Osteoblast (primary cell): ENCODE measurements around the gene PSMB5. TPM values are rescaled to one million over a fixed set of nuclear protein-coding genes. Genes with fewer than 3 reads are reported as not detected.

Source experiments
- DNase-seq: peaks from one replicate; pipeline ENCODE4 v3.0.0; 2011; ENCODE audit warnings: low spot score, mixed read lengths; ENCODE audit not compliant: insufficient read length; ENCODE audit errors: missing footprints
- H2AFZ ChIP-seq: 2 replicates; pipeline ENCODE4 v1.6.0; 2011; ENCODE audit warnings: mild to moderate bottlenecking, low read length
- H3K27ac ChIP-seq: 2 replicates; pipeline ENCODE4 v1.5.1; 2011; ENCODE audit warnings: mild to moderate bottlenecking, low read depth, low read length, moderate library complexity
- H3K27me3 ChIP-seq: 2 replicates; pipeline ENCODE4 v1.6.0; 2012; ENCODE audit warnings: mild to moderate bottlenecking, control low read depth, inconsistent platforms, low read length, moderate library complexity; ENCODE audit not compliant: insufficient read depth
- H3K36me3 ChIP-seq: 2 replicates; pipeline ENCODE4 v1.5.1; 2011; ENCODE audit warnings: mild to moderate bottlenecking, low read length, control low read depth, moderate library complexity; ENCODE audit not compliant: insufficient read depth
- H3K4me1 ChIP-seq: 2 replicates; pipeline ENCODE4 v1.5.1; 2011; ENCODE audit warnings: mild to moderate bottlenecking, low read length, control low read depth, moderate library complexity; ENCODE audit not compliant: insufficient read depth
- H3K4me2 ChIP-seq: 2 replicates; pipeline ENCODE4 v1.6.0; 2011; ENCODE audit warnings: mild to moderate bottlenecking, low read length; ENCODE audit not compliant: insufficient read depth
- H3K4me3 ChIP-seq: fragments of 200-600 bp; sonication (generic); 3 replicates; pipeline ENCODE4 v1.5.1; 2012; ENCODE audit warnings: mild to moderate bottlenecking, low read length, inconsistent platforms; ENCODE audit not compliant: insufficient read depth
- H3K79me2 ChIP-seq: 2 replicates; pipeline ENCODE4 v1.6.0; 2012; ENCODE audit warnings: mild to moderate bottlenecking, low read length, control low read depth, inconsistent platforms; ENCODE audit not compliant: insufficient read depth
- H3K9me3 ChIP-seq: 2 replicates; pipeline ENCODE4 v1.5.1; 2011; ENCODE audit warnings: low read depth, low read length, control low read depth
- H4K20me1 ChIP-seq: 2 replicates; pipeline ENCODE4 v1.6.0; 2012; ENCODE audit warnings: mild to moderate bottlenecking, low read length, control low read depth; ENCODE audit not compliant: insufficient read depth
- total RNA-seq: library from RNA; depleted of rRNA; stranded (reverse); fragments of >200 nt; gene quantifications from 2 replicates; pipeline ENCODE4 v1.2.3, GENCODE V29; 2012
- TF ChIP-seq, protein P1 (sequence below): IDR thresholded peaks from 2 replicates; pipeline ENCODE4 v1.5.1; 2011; ENCODE audit warnings: mild to moderate bottlenecking, low read depth, low read length, moderate library complexity; ENCODE audit errors: extremely low read depth

Gene PSMB5
- total RNA-seq, 1 donor = 162 TPM

DNA sequence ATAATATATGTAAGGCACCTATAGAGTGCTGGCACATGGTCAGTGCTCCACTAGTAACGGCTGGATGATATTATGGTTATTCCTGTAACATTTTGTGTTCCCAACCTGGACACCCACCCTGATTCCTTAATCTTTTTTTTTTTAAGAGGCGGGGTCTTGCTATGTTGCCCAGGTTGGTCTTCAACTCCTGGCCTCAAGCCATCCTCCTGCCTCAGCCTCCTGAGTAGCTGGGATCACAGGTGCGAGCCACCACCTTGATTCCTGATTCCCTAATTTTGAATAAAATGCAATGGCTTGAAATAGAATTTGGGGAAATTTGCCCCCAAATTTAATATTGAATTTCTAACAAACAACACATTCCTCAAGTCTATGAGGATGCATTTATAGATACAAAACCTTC, 32.1 kb downstream of the PSMB5 start:
- Histone ChIP-seq H3K4me1 (peaks cover 18% of the 10 kb centered on the region), H2AFZ (no peak overlapping the region), H3K9me3 (no peaks in the 10 kb centered on the region), H3K36me3 (no peaks in the 10 kb centered on the region), H3K27ac (no peak overlapping the region), H3K4me3 (no peak overlapping the region), H4K20me1 (no peaks in the 10 kb centered on the region), H3K4me2 (no peak overlapping the region), H3K27me3 (no peaks in the 10 kb centered on the region), H3K79me2 (no peaks in the 10 kb centered on the region)
- TF ChIP-seq, protein P1, sequence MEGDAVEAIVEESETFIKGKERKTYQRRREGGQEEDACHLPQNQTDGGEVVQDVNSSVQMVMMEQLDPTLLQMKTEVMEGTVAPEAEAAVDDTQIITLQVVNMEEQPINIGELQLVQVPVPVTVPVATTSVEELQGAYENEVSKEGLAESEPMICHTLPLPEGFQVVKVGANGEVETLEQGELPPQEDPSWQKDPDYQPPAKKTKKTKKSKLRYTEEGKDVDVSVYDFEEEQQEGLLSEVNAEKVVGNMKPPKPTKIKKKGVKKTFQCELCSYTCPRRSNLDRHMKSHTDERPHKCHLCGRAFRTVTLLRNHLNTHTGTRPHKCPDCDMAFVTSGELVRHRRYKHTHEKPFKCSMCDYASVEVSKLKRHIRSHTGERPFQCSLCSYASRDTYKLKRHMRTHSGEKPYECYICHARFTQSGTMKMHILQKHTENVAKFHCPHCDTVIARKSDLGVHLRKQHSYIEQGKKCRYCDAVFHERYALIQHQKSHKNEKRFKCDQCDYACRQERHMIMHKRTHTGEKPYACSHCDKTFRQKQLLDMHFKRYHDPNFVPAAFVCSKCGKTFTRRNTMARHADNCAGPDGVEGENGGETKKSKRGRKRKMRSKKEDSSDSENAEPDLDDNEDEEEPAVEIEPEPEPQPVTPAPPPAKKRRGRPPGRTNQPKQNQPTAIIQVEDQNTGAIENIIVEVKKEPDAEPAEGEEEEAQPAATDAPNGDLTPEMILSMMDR = no peak
- DNase-seq = no peak

DNA sequence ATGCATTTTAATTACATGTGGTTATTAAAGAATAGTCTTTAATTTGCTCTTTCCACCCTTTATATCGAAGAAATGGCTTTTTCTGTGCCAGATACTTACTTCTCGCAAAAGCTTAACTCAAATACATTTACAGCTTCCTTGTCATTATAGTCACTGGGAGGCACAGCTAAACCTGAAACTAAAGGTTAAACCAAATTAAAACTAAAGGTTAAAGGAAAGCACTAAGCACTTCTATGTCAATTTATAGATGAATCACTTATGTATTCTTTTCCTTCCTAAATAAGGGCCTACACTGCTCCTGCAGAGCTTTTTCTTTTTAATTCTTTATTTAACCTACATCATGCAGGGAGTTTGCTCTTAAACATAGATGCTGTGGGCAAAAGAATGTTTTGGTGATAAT, 33.8 kb downstream of the PSMB5 start:
- H3K27me3 ChIP-seq = no peaks in the 10 kb centered on the region
- TF ChIP-seq, protein P1 = no peak
- no peak overlapping the region for H3K27ac ChIP-seq
- H3K4me2 ChIP-seq = no peak overlapping the region
- no peak overlapping the region for H3K4me3 ChIP-seq
- peaks cover 8% of the 10 kb centered on the region for H3K4me1 ChIP-seq
- H3K36me3 ChIP-seq = no peaks in the 10 kb centered on the region
- no peaks in the 10 kb centered on the region for H3K79me2 ChIP-seq
- H3K9me3 ChIP-seq = no peaks in the 10 kb centered on the region
- H4K20me1 ChIP-seq = no peaks in the 10 kb centered on the region
- DNase-seq = no peak
- H2AFZ ChIP-seq = no peak overlapping the region

DNA sequence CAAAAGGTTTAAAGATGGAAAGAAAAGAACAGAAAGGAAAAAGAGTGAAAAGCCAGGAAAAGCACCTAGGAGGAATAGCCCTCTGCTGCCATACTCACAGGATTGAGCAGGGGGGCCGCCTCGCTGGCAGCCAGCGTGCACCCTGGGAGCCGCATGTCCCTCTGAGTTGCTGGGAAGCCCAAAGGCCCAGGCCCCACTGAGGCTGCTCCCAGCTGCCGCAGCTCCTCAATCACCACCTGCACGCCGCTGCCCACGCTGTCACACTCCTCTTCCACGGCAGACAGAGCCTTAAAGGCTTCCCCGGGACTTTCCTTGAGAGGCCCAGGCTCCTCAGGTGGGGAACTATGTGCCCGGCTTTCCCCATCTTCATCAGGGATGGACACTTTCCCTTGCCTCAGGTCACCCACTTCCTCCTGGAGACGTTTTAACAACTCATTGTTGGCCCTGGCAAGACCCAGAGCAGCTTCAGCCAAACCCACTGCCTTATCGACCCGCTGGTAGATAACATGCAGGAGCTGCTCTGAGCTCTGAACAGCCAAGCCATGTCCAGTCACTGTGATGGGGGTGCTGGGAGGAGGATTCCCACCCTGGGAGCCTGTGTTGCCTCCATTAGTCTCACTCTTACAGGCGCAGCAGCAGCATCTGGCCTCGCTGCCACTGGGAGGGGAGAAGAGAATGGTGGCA, 36.2 kb downstream of the PSMB5 start:
- Histone ChIP-seq H2AFZ (no peak overlapping the region), H3K4me2 (no peak overlapping the region), H3K27me3 (no peaks in the 10 kb centered on the region), H3K4me3 (no peak overlapping the region), H3K4me1 (peaks cover 6% of the 10 kb centered on the region), H3K27ac (no peak overlapping the region), H3K79me2 (no peaks in the 10 kb centered on the region), H4K20me1 (no peaks in the 10 kb centered on the region), H3K9me3 (no peaks in the 10 kb centered on the region), H3K36me3 (no peaks in the 10 kb centered on the region)
- TF ChIP-seq, protein P1 = no peak
- no peak for DNase-seq

DNA sequence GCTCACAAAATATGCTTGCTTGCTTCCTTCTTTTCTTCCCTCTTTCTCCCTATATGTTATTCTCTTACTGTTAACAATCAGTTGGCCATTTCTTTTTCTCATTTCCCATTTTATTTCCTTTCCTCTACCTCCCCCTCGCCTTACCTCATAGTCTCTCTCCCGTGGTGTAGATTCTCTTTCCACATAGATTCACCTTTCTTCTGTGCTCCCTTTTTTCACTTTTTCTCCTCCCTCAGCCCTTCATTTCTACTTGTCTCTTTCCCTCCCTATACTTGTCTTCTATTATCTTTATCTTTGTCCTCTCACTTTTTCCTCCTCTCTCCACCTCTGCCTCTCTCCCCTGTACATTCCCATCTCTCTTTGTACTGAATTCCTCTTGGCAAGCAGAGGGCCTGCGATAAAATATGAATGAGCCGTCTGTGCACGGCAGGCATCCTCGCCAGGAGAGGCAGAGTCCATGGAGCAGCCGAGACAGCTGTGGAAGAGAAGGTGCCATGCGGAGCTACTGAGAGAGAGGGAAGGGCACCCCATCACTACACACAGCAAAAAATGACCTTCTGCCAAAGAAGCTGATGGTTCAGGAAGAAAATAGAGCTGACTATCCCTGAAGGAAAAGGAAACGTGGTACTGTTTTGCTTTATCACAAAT, 36.9 kb downstream of the PSMB5 start:
- Histone ChIP-seq H3K4me3 (no peak overlapping the region), H2AFZ (no peak overlapping the region), H3K4me1 (peaks cover 6% of the 10 kb centered on the region), H4K20me1 (no peaks in the 10 kb centered on the region), H3K27me3 (no peaks in the 10 kb centered on the region), H3K9me3 (no peaks in the 10 kb centered on the region), H3K79me2 (no peaks in the 10 kb centered on the region), H3K27ac (no peak overlapping the region), H3K4me2 (no peak overlapping the region), H3K36me3 (no peaks in the 10 kb centered on the region)
- DNase-seq = no peak
- TF ChIP-seq, protein P1 = no peak
